ENCODE data around the gene EN1.

EN1 gene

GRCh38 chr2:118846953-118847761 lies at the start of gene EN1:
TSS of gene EN1 (minus strand) at chr2:118847648. CDS start at chr2:118847167, 481 bp downstream.
- no peak for FAIRE-seq

- no peak for FAIRE-seq
These were observed 45.7 kb upstream of the EN1 start for GRCh38 chr2:118893100-118893499.

- no peak for FAIRE-seq
These were observed 42.5 kb upstream of the EN1 start for GRCh38 chr2:118889995-118890394.

- no peak for FAIRE-seq
These were observed 36.3 kb upstream of the EN1 start for GRCh38 chr2:118883792-118884191.

- no peak for FAIRE-seq
These were observed 35.4 kb upstream of the EN1 start for GRCh38 chr2:118882693-118883336.

- no peak for FAIRE-seq
These were observed 34.2 kb upstream of the EN1 start for GRCh38 chr2:118881490-118882129.

- FAIRE-seq: no peak
These were observed 33.1 kb upstream of the EN1 start for GRCh38 chr2:118880501-118880900.

GRCh38 chr2:118878531-118879149 lies 31.2 kb upstream of the EN1 start:
- FAIRE-seq: no peak

GRCh38 chr2:118875318-118875717 lies 27.9 kb upstream of the EN1 start:
- FAIRE-seq: no peak

- FAIRE-seq: no peak
These were observed 26.9 kb upstream of the EN1 start for GRCh38 chr2:118874324-118874723.

- FAIRE-seq: no peak
These were observed 17.7 kb upstream of the EN1 start for GRCh38 chr2:118865106-118865505.

- FAIRE-seq: no peak
These were observed 16.8 kb upstream of the EN1 start for GRCh38 chr2:118864207-118864606.

GRCh38 chr2:118861731-118862130 lies 14.3 kb upstream of the EN1 start:
- no peak for FAIRE-seq

- no peak for FAIRE-seq
These were observed 13.8 kb upstream of the EN1 start for GRCh38 chr2:118861242-118861641.

- no peak for FAIRE-seq
These were observed 13.1 kb upstream of the EN1 start for GRCh38 chr2:118860506-118860905.

- FAIRE-seq: no peak
These were observed 11.8 kb upstream of the EN1 start for GRCh38 chr2:118859157-118859770.

GRCh38 chr2:118858485-118859156 lies 11.2 kb upstream of the EN1 start:
- no peak for FAIRE-seq

GRCh38 chr2:118857677-118858484 lies 10.4 kb upstream of the EN1 start:
- no peak for FAIRE-seq

- FAIRE-seq: no peak
These were observed 9.7 kb upstream of the EN1 start for GRCh38 chr2:118856978-118857676.

- no peak for FAIRE-seq
These were observed 9.0 kb upstream of the EN1 start for GRCh38 chr2:118856330-118856977.
